CD14-positive monocyte (primary cell): Measurements from ENCODE around the gene SH3RF1. TPM values are rescaled to one million over a fixed set of nuclear protein-coding genes. Genes with fewer than 3 reads are reported as not detected.

Experiments
- DNase-seq, 3 donors: peaks; one replicate each; pipeline ENCODE4 v3.0.0-alpha.2; 2011 to 2022
- H2AFZ ChIP-seq: 2 replicates; pipeline ENCODE4 v1.6.0; 2012; ENCODE audit warnings: mild to moderate bottlenecking, low read depth, low read length, inconsistent platforms; ENCODE audit not compliant: insufficient read depth, poor library complexity, severe bottlenecking
- H3K27ac ChIP-seq, 2 donors: 1 replicate in 1 of 2; 2 replicates in 1 of 2; pipeline ENCODE4 v1.5.1; 2012 to 2013; ENCODE audit warnings: low read length in 2 of 2, control low read depth in 1 of 2, inconsistent platforms in 1 of 2, low read depth in 1 of 2, mild to moderate bottlenecking in 1 of 2
- H3K27me3 ChIP-seq, 2 donors: one replicate each; pipeline versions ENCODE4 v1.6.0 to v1.6.1; 2011 to 2013; ENCODE audit warnings: low read length in 2 of 2; ENCODE audit not compliant: control insufficient read depth in 2 of 2, insufficient read depth in 2 of 2
- H3K36me3 ChIP-seq, 2 donors: replicated peaks in 1 of 2; 1 replicate in 1 of 2; 2 replicates in 1 of 2; pipeline versions ENCODE4 v1.5.1 to v1.6.1; 2012 to 2013; ENCODE audit warnings: low read length in 2 of 2, control low read depth in 1 of 2, inconsistent platforms in 1 of 2, mild to moderate bottlenecking in 1 of 2; ENCODE audit not compliant: insufficient read depth in 2 of 2, control insufficient read depth in 1 of 2
- H3K4me1 ChIP-seq, 2 donors: 1 replicate in 1 of 2; 2 replicates in 1 of 2; pipeline versions ENCODE4 v1.5.1 to v1.6.1; 2012 to 2013; ENCODE audit warnings: low read length in 2 of 2, control low read depth in 1 of 2, inconsistent platforms in 1 of 2, mild to moderate bottlenecking in 1 of 2, moderate library complexity in 1 of 2; ENCODE audit not compliant: insufficient read depth in 2 of 2, control insufficient read depth in 1 of 2
- H3K4me2 ChIP-seq: replicated peaks from 2 replicates; pipeline ENCODE3; 2012; ENCODE audit warnings: low read length, moderate library complexity, mild to moderate bottlenecking; ENCODE audit not compliant: poor library complexity, severe bottlenecking; ENCODE audit errors: extremely low read depth
- H3K4me3 ChIP-seq, 3 experiments: fragments of 200-600 bp in 1 of 3; sonication (generic) in 1 of 3; replicated peaks in 1 of 3; 1 replicate in 2 of 3; 2 replicates in 1 of 3; pipeline ENCODE4 v1.5.1; 2011 to 2013; ENCODE audit warnings: low read length in 3 of 3, mild to moderate bottlenecking in 3 of 3, control low read depth in 2 of 3, low read depth in 2 of 3, inconsistent platforms in 1 of 3, moderate library complexity in 1 of 3
- H3K79me2 ChIP-seq: 2 replicates; pipeline ENCODE4 v1.6.0; 2012; ENCODE audit warnings: mild to moderate bottlenecking, control low read depth, inconsistent platforms, low read length, moderate library complexity; ENCODE audit not compliant: insufficient read depth
- H3K9ac ChIP-seq: 2 replicates; pipeline ENCODE4 v1.6.0; 2017; ENCODE audit warnings: low read length, mild to moderate bottlenecking; ENCODE audit not compliant: insufficient read depth, poor library complexity, severe bottlenecking
- H3K9me3 ChIP-seq, 2 donors: replicated peaks in 1 of 2; 1 replicate in 1 of 2; 2 replicates in 1 of 2; pipeline versions ENCODE4 v1.5.1 to v1.6.1; 2012 to 2013; ENCODE audit warnings: low read length in 2 of 2, control low read depth in 1 of 2; ENCODE audit not compliant: control insufficient read depth in 1 of 2, insufficient read depth in 1 of 2
- H4K20me1 ChIP-seq: 2 replicates; pipeline ENCODE4 v1.6.0; 2012; ENCODE audit warnings: mild to moderate bottlenecking, low read length, control low read depth, moderate library complexity; ENCODE audit not compliant: insufficient read depth
- H3K27ac Mint-ChIP-seq, 7 donors: one replicate each; pipeline ENCODE4 v1.8.0; 2020; ENCODE audit warnings: mild to moderate bottlenecking in 7 of 7, mixed read lengths in 7 of 7, moderate library complexity in 6 of 7, inconsistent platforms in 2 of 7
- H3K27me3 Mint-ChIP-seq, 3 donors: one replicate each; pipeline ENCODE4 v1.8.0; 2021 to 2022; ENCODE audit warnings: low read depth in 3 of 3, mild to moderate bottlenecking in 3 of 3, mixed read lengths in 3 of 3, moderate library complexity in 3 of 3, inconsistent platforms in 1 of 3
- H3K36me3 Mint-ChIP-seq, 2 donors: one replicate each; pipeline ENCODE4 v1.8.0; 2020; ENCODE audit warnings: mixed read lengths in 2 of 2, inconsistent platforms in 1 of 2, mild to moderate bottlenecking in 1 of 2
- H3K4me1 Mint-ChIP-seq: one replicate; pipeline ENCODE4 v1.8.0; 2020; ENCODE audit warnings: mild to moderate bottlenecking, mixed read lengths
- H3K4me3 Mint-ChIP-seq, 2 donors: one replicate each; pipeline ENCODE4 v1.8.0; 2020; ENCODE audit warnings: mild to moderate bottlenecking in 2 of 2, mixed read lengths in 2 of 2, moderate library complexity in 1 of 2
- H3K9me3 Mint-ChIP-seq, 7 donors: one replicate each; pipeline ENCODE4 v1.8.0; 2020 to 2022; ENCODE audit warnings: mixed read lengths in 7 of 7, mild to moderate bottlenecking in 6 of 7, moderate library complexity in 6 of 7, inconsistent platforms in 2 of 7
- WGBS: methylation state at CpG from one replicate; pipeline ENCODE4 v1.1.5; 2013; ENCODE audit warnings: missing lambda C conversion rate; ENCODE audit not compliant: insufficient coverage; 5-methylcytosine and 5-hydroxymethylcytosine counted together
- intact Hi-C, 2 donors: fragments of 100-400 bp; cut with micrococcal nuclease; formaldehyde crosslinking; loops; one replicate each; pipeline versions ENCODE4 v1.15.0 to v1.15.1; 2023
- polyA plus RNA-seq, 3 donors: library from polyadenylated mRNA; depleted of rRNA in 1 of 3; unstranded in 2 of 3; stranded (reverse) in 1 of 3; fragments of 300-500 nt in 2 of 3; fragments of >200 nt in 1 of 3; fragmentation: Illumina TruSeq in 2 of 3; gene quantifications; 1 replicate in 2 of 3; 2 replicates in 1 of 3; pipeline ENCODE4 v1.2.3, GENCODE V29; 2012 to 2021
- TF ChIP-seq, protein P1 (sequence below): fragments of 200-600 bp; IDR thresholded peaks from one replicate; pipeline ENCODE4 v1.8.0; 2022; ENCODE audit warnings: antibody characterized with exemption, mild to moderate bottlenecking

SH3RF1 gene
- polyA plus RNA-seq, 3 donors, result 3.1 to 4.7 (median 4.4) TPM

DNA sequence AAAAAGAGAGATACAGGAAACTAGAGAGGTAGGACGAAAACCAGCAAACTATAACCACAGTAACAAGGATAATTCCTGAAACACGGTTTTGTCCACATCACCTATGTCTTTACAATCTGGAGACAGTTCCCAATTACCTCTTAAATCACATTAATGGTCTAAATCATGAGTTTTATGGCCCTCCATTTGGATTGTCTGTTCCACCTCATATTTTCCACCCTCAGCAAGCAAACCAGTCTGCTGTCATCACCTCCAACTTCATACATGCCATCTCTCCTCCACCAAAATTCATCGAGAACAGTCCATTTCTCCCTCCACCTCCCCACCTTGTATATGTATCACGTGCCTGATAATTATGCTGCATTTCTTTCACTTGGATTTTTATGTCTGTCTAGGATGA, 107.3 kb downstream of the SH3RF1 start:
- Mint-ChIP-seq H3K9me3 (peaks cover 0 to 2% (median 0%) of the 10 kb centered on the region in 7 donors), H3K4me1 (no peaks in the 10 kb centered on the region), H3K36me3 (peaks cover 4 to 5% of the 10 kb centered on the region in 2 donors), H3K27ac (no peak overlapping the region), H3K4me3 (no peak overlapping the region), H3K27me3 (no peaks in the 10 kb centered on the region)
- Histone ChIP-seq H3K79me2 (peaks cover 3% of the 10 kb centered on the region), H3K9ac (no peak overlapping the region), H2AFZ (no peak overlapping the region), H3K4me1 (no peaks in the 10 kb centered on the region), H3K4me2 (no peak overlapping the region), H3K36me3 (no peaks in the 10 kb centered on the region), H3K9me3 (no peaks in the 10 kb centered on the region), H3K27me3 (no peaks in the 10 kb centered on the region), H3K27ac (no peak overlapping the region), H4K20me1 (no peaks in the 10 kb centered on the region), H3K4me3 (no peak overlapping the region)
- intact Hi-C loops, result no loop called here
- TF ChIP-seq, protein P1, sequence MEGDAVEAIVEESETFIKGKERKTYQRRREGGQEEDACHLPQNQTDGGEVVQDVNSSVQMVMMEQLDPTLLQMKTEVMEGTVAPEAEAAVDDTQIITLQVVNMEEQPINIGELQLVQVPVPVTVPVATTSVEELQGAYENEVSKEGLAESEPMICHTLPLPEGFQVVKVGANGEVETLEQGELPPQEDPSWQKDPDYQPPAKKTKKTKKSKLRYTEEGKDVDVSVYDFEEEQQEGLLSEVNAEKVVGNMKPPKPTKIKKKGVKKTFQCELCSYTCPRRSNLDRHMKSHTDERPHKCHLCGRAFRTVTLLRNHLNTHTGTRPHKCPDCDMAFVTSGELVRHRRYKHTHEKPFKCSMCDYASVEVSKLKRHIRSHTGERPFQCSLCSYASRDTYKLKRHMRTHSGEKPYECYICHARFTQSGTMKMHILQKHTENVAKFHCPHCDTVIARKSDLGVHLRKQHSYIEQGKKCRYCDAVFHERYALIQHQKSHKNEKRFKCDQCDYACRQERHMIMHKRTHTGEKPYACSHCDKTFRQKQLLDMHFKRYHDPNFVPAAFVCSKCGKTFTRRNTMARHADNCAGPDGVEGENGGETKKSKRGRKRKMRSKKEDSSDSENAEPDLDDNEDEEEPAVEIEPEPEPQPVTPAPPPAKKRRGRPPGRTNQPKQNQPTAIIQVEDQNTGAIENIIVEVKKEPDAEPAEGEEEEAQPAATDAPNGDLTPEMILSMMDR, result no peak
- no peak for DNase-seq
- no CpG with 5 or more reads among the region's 4 CpGs for WGBS

DNA sequence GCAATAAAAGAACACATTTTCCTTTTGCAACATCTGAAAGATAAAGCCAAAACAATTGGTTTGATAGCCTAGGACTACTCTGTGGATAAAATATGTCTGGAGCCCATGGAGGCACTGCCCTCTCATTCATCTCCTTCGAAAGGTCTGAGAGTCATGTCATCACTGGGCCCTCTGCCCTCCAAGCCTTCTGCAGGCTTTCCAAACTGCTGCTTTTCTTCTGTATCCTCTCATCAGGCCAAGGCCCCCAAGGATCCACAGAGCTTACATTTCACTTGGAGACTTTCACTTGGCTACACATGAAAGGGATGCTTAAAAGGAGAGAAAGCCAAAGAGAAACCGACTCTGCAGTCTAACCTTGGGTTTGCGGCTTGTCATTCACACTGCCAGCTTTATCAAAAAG, 109.9 kb downstream of the SH3RF1 start:
- no peaks in the 10 kb centered on the region for H3K27me3 Mint-ChIP-seq
- no peaks in the 10 kb centered on the region for H3K79me2 ChIP-seq
- no peaks in the 10 kb centered on the region for H4K20me1 ChIP-seq
- H3K36me3 ChIP-seq, result peaks cover 5 to 10% of the 10 kb centered on the region in 2 donors
- H3K9me3 Mint-ChIP-seq, result peaks cover 0 to 2% (median 0%) of the 10 kb centered on the region in 7 donors
- no peak overlapping the region for H2AFZ ChIP-seq
- no peak overlapping the region for H3K4me3 ChIP-seq
- no peaks in the 10 kb centered on the region for H3K9me3 ChIP-seq
- TF ChIP-seq, protein P1, result no peak
- H3K4me1 Mint-ChIP-seq, result peaks cover 2% of the 10 kb centered on the region
- no peak overlapping the region for H3K27ac Mint-ChIP-seq
- no peak overlapping the region for H3K4me3 Mint-ChIP-seq
- DNase-seq, result no peak
- H3K4me2 ChIP-seq, result no peak overlapping the region
- H3K27ac ChIP-seq, result no peak overlapping the region
- H3K36me3 Mint-ChIP-seq, result peaks cover 11 to 12% of the 10 kb centered on the region in 2 donors
- no peaks in the 10 kb centered on the region for H3K27me3 ChIP-seq
- no peak overlapping the region for H3K9ac ChIP-seq
- WGBS, result 90% methylated on average over 1 of the region's 3 CpGs
- no peaks in the 10 kb centered on the region for H3K4me1 ChIP-seq
- intact Hi-C loops, result no loop called here
